ENCODE data around the gene CRB1.

DNA sequence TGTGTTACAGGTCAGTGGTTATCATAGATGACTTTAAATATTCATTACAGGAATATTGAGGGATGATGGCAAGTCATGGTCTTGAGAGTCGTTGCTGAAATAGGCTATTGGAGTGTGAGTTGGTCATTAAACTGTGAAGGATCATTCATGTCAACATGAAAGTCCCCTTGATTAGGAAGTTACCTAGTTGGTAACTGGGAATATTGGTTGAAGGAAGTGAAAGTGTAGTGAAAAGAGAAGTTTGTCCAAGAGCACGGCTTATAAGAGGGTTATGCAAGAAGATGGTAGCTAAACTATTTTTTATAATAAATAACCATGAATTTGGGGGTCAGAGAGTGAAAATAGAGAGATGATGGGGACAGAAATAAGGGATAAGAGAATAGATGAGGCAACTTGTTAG, 16.9 kb downstream of the CRB1 start:
- TF ChIP-seq POLR2AphosphoS5 (IDR thresholded peaks at IDR 0.05; ENCODE audit: low read depth, low read length), result no peak
- no peak for TF ChIP-seq POLR2A (IDR thresholded peaks at IDR 0.05; ENCODE audit: low read depth, low read length)
